Right lobe of liver (tissue), 4 donors: Measurements from ENCODE around the gene BAHD1.

Source experiments
- POLR2A ChIP-seq: fragments of 450-650 bp; IDR thresholded peaks from one replicate; pipeline ENCODE4 v1.6.1; 2017; ENCODE audit warnings: antibody characterized with exemption, mild to moderate bottlenecking
- TF ChIP-seq, protein P1 (sequence below), 4 donors: fragments of 200-600 bp in 3 of 4; fragments of 450-650 bp in 1 of 4; IDR thresholded peaks; one replicate each; pipeline versions ENCODE4 v1.5.1 to v1.8.0; 2016 to 2022; ENCODE audit warnings: antibody characterized with exemption in 4 of 4, mild to moderate bottlenecking in 2 of 4
- donor health status: DM: no; HTN: no; CAD: no.
- donor health status: DM: no; HTN: no; CAD: no.
- donor health status: DM: no; HTN: yes; CAD: no.

DNA sequence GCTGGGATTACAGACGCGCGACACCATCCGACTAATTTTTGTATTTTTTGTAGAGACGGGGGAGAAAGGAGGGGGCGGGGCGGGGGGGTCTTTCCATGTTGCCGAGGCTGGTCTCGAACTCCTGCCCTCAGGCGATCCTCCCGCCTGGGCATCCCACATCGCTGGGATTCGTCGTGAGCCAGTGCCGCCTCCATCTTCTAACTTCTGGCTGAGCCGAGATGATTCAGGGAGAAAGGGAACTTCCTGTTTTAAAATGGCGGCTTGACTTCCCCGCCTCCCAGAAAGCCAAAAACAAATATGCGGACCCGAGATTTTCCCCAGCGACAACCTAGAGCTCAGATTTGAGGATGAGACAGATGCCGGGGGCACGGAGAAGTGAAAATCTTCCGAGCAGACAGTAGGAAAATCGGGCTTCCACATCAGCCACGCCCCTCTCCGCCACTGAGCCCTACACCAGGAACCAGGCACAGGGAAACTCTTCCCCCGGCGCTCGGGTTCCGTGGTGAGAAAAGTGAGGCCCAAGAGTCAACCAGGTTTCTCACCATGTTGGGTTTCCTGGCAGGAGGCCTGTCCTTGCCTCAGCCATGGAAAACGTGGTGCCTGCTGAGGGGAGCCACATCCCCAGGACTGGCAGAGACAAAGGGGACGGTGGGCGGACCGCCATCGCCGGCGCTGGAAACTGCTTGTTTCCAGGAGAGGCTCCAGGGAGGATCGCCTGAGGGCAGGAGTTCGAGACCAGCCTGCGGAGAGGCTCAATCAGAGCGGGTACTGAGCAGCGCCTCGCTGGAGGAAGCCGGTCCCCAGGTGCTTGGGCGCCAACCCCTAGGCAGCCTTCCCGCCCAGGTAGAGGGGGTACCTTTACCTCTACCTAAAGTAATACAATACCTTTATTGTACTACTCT, 48.8 kb downstream of the BAHD1 start:
- TF ChIP-seq, protein P1, sequence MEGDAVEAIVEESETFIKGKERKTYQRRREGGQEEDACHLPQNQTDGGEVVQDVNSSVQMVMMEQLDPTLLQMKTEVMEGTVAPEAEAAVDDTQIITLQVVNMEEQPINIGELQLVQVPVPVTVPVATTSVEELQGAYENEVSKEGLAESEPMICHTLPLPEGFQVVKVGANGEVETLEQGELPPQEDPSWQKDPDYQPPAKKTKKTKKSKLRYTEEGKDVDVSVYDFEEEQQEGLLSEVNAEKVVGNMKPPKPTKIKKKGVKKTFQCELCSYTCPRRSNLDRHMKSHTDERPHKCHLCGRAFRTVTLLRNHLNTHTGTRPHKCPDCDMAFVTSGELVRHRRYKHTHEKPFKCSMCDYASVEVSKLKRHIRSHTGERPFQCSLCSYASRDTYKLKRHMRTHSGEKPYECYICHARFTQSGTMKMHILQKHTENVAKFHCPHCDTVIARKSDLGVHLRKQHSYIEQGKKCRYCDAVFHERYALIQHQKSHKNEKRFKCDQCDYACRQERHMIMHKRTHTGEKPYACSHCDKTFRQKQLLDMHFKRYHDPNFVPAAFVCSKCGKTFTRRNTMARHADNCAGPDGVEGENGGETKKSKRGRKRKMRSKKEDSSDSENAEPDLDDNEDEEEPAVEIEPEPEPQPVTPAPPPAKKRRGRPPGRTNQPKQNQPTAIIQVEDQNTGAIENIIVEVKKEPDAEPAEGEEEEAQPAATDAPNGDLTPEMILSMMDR (IDR thresholded peaks at IDR 0.05), result no peak
- no peak for TF ChIP-seq POLR2A
